HEK293 (cell line): Measurements from ENCODE around the gene RIN3.

Experiments used
- CTCF ChIA-PET: fragments of 350-600 bp; formaldehyde crosslinking; extraction: SDS; loops from one replicate; lab custom pipeline; 2021; ENCODE audit warnings: antibody characterized with exemption; lab: Yijun Ruan, JAX
- POLR2A ChIA-PET: fragments of 300-600 bp; formaldehyde crosslinking; extraction: SDS; loops from one replicate; lab custom pipeline; 2020; ENCODE audit warnings: antibody characterized with exemption, inconsistent platforms; lab: Yijun Ruan, JAX
- H3K27ac ChIP-seq: fragments of 200-500 bp; sonication (Bioruptor generic); 2 replicates; pipeline ENCODE4 v1.5.1; 2014; ENCODE audit warnings: low read depth, low read length, control low read depth, inconsistent platforms; ENCODE audit errors: extremely low read depth
- H3K36me3 ChIP-seq, 2 experiments: fragments of 200-500 bp in 1 of 2; sonication (Bioruptor generic) in 1 of 2; 1 replicate in 1 of 2; 2 replicates in 1 of 2; pipeline ENCODE4 v1.5.1; 2014 to 2017; ENCODE audit warnings: inconsistent platforms in 2 of 2, low read length in 2 of 2; ENCODE audit not compliant: control insufficient read depth in 2 of 2, insufficient read depth in 1 of 2
- H3K4me1 ChIP-seq: fragments of 200-500 bp; sonication (Bioruptor generic); 2 replicates; pipeline ENCODE4 v1.5.1; 2014; ENCODE audit warnings: mild to moderate bottlenecking, low read length, inconsistent platforms; ENCODE audit not compliant: control insufficient read depth, insufficient read depth
- H3K4me3 ChIP-seq: 2 replicates; pipeline ENCODE4 v1.5.1; 2011; ENCODE audit warnings: low read depth, mild to moderate bottlenecking, control low read depth, low read length, moderate library complexity
- H3K9me3 ChIP-seq: fragments of 200-500 bp; sonication (Bioruptor generic); 2 replicates; pipeline ENCODE4 v1.5.1; 2014; ENCODE audit warnings: low read depth, low read length, inconsistent platforms; ENCODE audit not compliant: control insufficient read depth, insufficient read depth
- BCL11B ChIP-seq: fragments of 450-650 bp; formaldehyde crosslinking; IDR thresholded peaks from 2 replicates; pipeline ENCODE4 v1.5.1; 2016; ENCODE audit warnings: low read depth, missing biosample characterization, missing genetic modification characterization
- EGR2 ChIP-seq: fragments of 450-650 bp; formaldehyde crosslinking; IDR thresholded peaks from 2 replicates; pipeline ENCODE4 v1.5.1; 2016; ENCODE audit warnings: low read depth, missing biosample characterization, missing genetic modification characterization
- FEZF1 ChIP-seq: fragments of 450-650 bp; formaldehyde crosslinking; IDR thresholded peaks from 2 replicates; pipeline ENCODE4 v1.5.1; 2016; ENCODE audit warnings: missing biosample characterization, missing genetic modification characterization
- GLI2 ChIP-seq: fragments of 450-650 bp; formaldehyde crosslinking; IDR thresholded peaks from 2 replicates; pipeline ENCODE4; 2017; ENCODE audit warnings: missing biosample characterization, missing genetic modification characterization, low read depth, borderline replicate concordance
- HOXD13 ChIP-seq: sonication (generic); formaldehyde crosslinking; IDR thresholded peaks from 2 replicates; pipeline ENCODE4 v1.8.0; 2022; ENCODE audit warnings: missing genetic modification reagents, borderline replicate concordance
- KLF8 ChIP-seq: fragments of 450-650 bp; formaldehyde crosslinking; IDR thresholded peaks from 2 replicates; pipeline ENCODE4 v1.5.1; 2016; ENCODE audit warnings: missing biosample characterization, missing genetic modification characterization
- OVOL3 ChIP-seq: fragments of 450-650 bp; formaldehyde crosslinking; IDR thresholded peaks from 2 replicates; pipeline ENCODE4 v1.5.1; 2016; ENCODE audit warnings: missing biosample characterization, missing genetic modification characterization
- PRDM1 ChIP-seq: fragments of 450-650 bp; formaldehyde crosslinking; IDR thresholded peaks from 2 replicates; pipeline ENCODE4; 2016; ENCODE audit warnings: missing biosample characterization, missing genetic modification characterization
- SP2 ChIP-seq: fragments of 450-650 bp; formaldehyde crosslinking; IDR thresholded peaks from 2 replicates; pipeline ENCODE4 v1.5.1; 2016; ENCODE audit warnings: missing biosample characterization, missing genetic modification characterization
- SP3 ChIP-seq: fragments of 450-650 bp; formaldehyde crosslinking; IDR thresholded peaks from 2 replicates; pipeline ENCODE4 v1.5.1; 2016; ENCODE audit warnings: missing biosample characterization, missing genetic modification characterization
- YY2 ChIP-seq: fragments of 450-650 bp; formaldehyde crosslinking; IDR thresholded peaks from 2 replicates; pipeline ENCODE4 v1.5.1; 2016; ENCODE audit warnings: missing biosample characterization, missing genetic modification characterization
- ZBTB11 ChIP-seq: fragments of 450-650 bp; formaldehyde crosslinking; conservative IDR thresholded peaks from 2 replicates; pipeline ENCODE4 v1.5.1; 2016; ENCODE audit warnings: low read depth, missing biosample characterization, missing genetic modification characterization
- ZBTB17 ChIP-seq: fragments of 450-650 bp; formaldehyde crosslinking; IDR thresholded peaks from 2 replicates; pipeline ENCODE4 v1.5.1; 2016; ENCODE audit warnings: missing biosample characterization, missing genetic modification characterization
- ZBTB48 ChIP-seq: fragments of 450-650 bp; formaldehyde crosslinking; IDR thresholded peaks from 2 replicates; pipeline ENCODE4 v1.5.1; 2016; ENCODE audit warnings: missing biosample characterization, missing genetic modification characterization
- ZFHX2 ChIP-seq: fragments of 450-650 bp; formaldehyde crosslinking; conservative IDR thresholded peaks from 2 replicates; pipeline ENCODE4 v1.5.1; 2016; ENCODE audit warnings: missing biosample characterization, missing genetic modification characterization
- ZNF10 ChIP-seq: fragments of 450-650 bp; formaldehyde crosslinking; IDR thresholded peaks from 2 replicates; pipeline ENCODE4 v1.5.1; 2017; ENCODE audit warnings: missing biosample characterization, missing genetic modification characterization
- ZNF155 ChIP-seq: fragments of 450-650 bp; formaldehyde crosslinking; IDR thresholded peaks from 2 replicates; pipeline ENCODE4 v1.5.1; 2016; ENCODE audit warnings: missing biosample characterization, missing genetic modification characterization
- ZNF16 ChIP-seq: fragments of 450-650 bp; formaldehyde crosslinking; IDR thresholded peaks from 2 replicates; pipeline ENCODE4 v1.5.1; 2016; ENCODE audit warnings: low read depth, missing biosample characterization, missing genetic modification characterization
- ZNF18 ChIP-seq: fragments of 450-650 bp; formaldehyde crosslinking; IDR thresholded peaks from 2 replicates; pipeline ENCODE4 v1.5.1; 2016; ENCODE audit warnings: missing biosample characterization, missing genetic modification characterization
- ZNF24 ChIP-seq: fragments of 450-650 bp; formaldehyde crosslinking; IDR thresholded peaks from 2 replicates; pipeline ENCODE4 v1.5.1; 2016; ENCODE audit warnings: missing biosample characterization, missing genetic modification characterization
- ZNF280C ChIP-seq: fragments of 450-650 bp; formaldehyde crosslinking; IDR thresholded peaks from 2 replicates; pipeline ENCODE4 v1.5.1; 2016; ENCODE audit warnings: missing biosample characterization, missing genetic modification characterization
- ZNF37A ChIP-seq: fragments of 450-650 bp; IDR thresholded peaks from 2 replicates; pipeline ENCODE4 v1.5.1; 2018; ENCODE audit warnings: missing biosample characterization, missing genetic modification characterization
- ZNF501 ChIP-seq: fragments of 450-650 bp; formaldehyde crosslinking; IDR thresholded peaks from 2 replicates; pipeline ENCODE4 v1.5.1; 2016; ENCODE audit warnings: missing biosample characterization, missing genetic modification characterization
- ZNF548 ChIP-seq: fragments of 450-650 bp; formaldehyde crosslinking; IDR thresholded peaks from 2 replicates; pipeline ENCODE4 v1.5.1; 2016; ENCODE audit warnings: missing biosample characterization, missing genetic modification characterization
- ZNF561 ChIP-seq: fragments of 450-650 bp; IDR thresholded peaks from 2 replicates; pipeline ENCODE4 v1.5.1; 2018; ENCODE audit warnings: missing biosample characterization, missing genetic modification characterization, borderline replicate concordance
- ZNF629 ChIP-seq: fragments of 450-650 bp; formaldehyde crosslinking; IDR thresholded peaks from 2 replicates; pipeline ENCODE4 v1.5.1; 2017; ENCODE audit warnings: missing biosample characterization, missing genetic modification characterization
- ZNF707 ChIP-seq: fragments of 450-650 bp; formaldehyde crosslinking; IDR thresholded peaks from 2 replicates; pipeline ENCODE4 v1.5.1; 2016; ENCODE audit warnings: missing biosample characterization, missing genetic modification characterization
- ZNF747 ChIP-seq: fragments of 450-650 bp; formaldehyde crosslinking; IDR thresholded peaks from 2 replicates; pipeline ENCODE4 v1.5.1; 2016; ENCODE audit warnings: missing biosample characterization, missing genetic modification characterization
- ZNF785 ChIP-seq: fragments of 450-650 bp; formaldehyde crosslinking; IDR thresholded peaks from 2 replicates; pipeline ENCODE4 v1.5.1; 2016; ENCODE audit warnings: missing biosample characterization, missing genetic modification characterization
- ZSCAN16 ChIP-seq: fragments of 450-650 bp; formaldehyde crosslinking; IDR thresholded peaks from 2 replicates; pipeline ENCODE4 v1.5.1; 2016; ENCODE audit warnings: missing biosample characterization, missing genetic modification characterization
- ZSCAN18 ChIP-seq: fragments of 450-650 bp; formaldehyde crosslinking; IDR thresholded peaks from 2 replicates; pipeline ENCODE4 v1.5.1; 2016; ENCODE audit warnings: missing biosample characterization, missing genetic modification characterization

Gene RIN3

GRCh38 chr14:92677087-92677668 lies 163.6 kb downstream of the RIN3 start:
- ChIA-PET CTCF (no interaction called here), POLR2A (no interaction called here)
- Histone ChIP-seq H3K27ac (no peak overlapping the region), H3K4me3 (no peak overlapping the region), H3K4me1 (no peaks in the 10 kb centered on the region), H3K9me3 (no peaks in the 10 kb centered on the region), H3K36me3 (no peaks in the 10 kb centered on the region)
- TF ChIP-seq ZNF707 (no peak), ZNF629 (no peak), ZFHX2 (no peak), ZNF18 (no peak), FEZF1 (tag by site-specific recombination) (no peak), SP2 (tag by site-specific recombination) (no peak), ZNF561 (tag by site-specific recombination) (no peak), GLI2 (tag by site-specific recombination) (no peak), EGR2 (tag by site-specific recombination) (no peak), OVOL3 (tag by site-specific recombination) (no peak), ZNF747 (no peak), ZNF24 (tag by site-specific recombination) (no peak), ZNF37A (tag by site-specific recombination) (no peak), ZBTB48 (tag by site-specific recombination) (no peak), ZNF501 (no peak), ZNF280C (tag by site-specific recombination) (no peak), ZNF155 (tag by site-specific recombination) (no peak)

GRCh38 chr14:92677955-92678354 lies 164.4 kb downstream of the RIN3 start:
- Histone ChIP-seq H3K9me3 (no peaks in the 10 kb centered on the region), H3K27ac (no peak overlapping the region), H3K4me3 (no peak overlapping the region), H3K36me3 (no peaks in the 10 kb centered on the region), H3K4me1 (no peaks in the 10 kb centered on the region)
- CTCF ChIA-PET = no interaction called here
- POLR2A ChIA-PET = no interaction called here
- TF ChIP-seq ZSCAN18 (tag by site-specific recombination) (no peak), KLF8 (no peak), ZNF10 (no peak), SP3 (tag by site-specific recombination) (no peak), HOXD13 (CRISPR knock-in tag) (no peak), ZBTB17 (tag by site-specific recombination) (peak; percentile 86), ZNF548 (tag by site-specific recombination) (no peak), BCL11B (tag by site-specific recombination) (no peak), ZNF16 (tag by site-specific recombination) (no peak), ZNF785 (tag by site-specific recombination) (no peak), YY2 (tag by site-specific recombination) (0 out of 2 replicates have a peak, but pooled peaks have one; percentile 32), ZSCAN16 (tag by site-specific recombination) (no peak), ZBTB11 (tag by site-specific recombination) (no peak), ZFHX2 (peak; percentile 93), PRDM1 (tag by site-specific recombination) (no peak), EGR2 (tag by site-specific recombination) (peak; percentile 96)
